Epithelial cell of prostate (primary cell): ENCODE measurements around the gene CCNT2.
"Not testable (repeated sequence)": the region's sequence is repeated elsewhere in the genome, so short reads cannot be mapped to it uniquely, and the experiment has no call there.

Experiments used
- DNase-seq: peaks from one replicate; pipeline ENCODE4 v3.0.0-alpha.2; 2011; ENCODE audit warnings: low read depth, low spot score
- H3K27ac ChIP-seq: fragments of 450-650 bp; 2 replicates; pipeline ENCODE4 v1.5.1; 2017; ENCODE audit warnings: mild to moderate bottlenecking

CCNT2 gene

DNA sequence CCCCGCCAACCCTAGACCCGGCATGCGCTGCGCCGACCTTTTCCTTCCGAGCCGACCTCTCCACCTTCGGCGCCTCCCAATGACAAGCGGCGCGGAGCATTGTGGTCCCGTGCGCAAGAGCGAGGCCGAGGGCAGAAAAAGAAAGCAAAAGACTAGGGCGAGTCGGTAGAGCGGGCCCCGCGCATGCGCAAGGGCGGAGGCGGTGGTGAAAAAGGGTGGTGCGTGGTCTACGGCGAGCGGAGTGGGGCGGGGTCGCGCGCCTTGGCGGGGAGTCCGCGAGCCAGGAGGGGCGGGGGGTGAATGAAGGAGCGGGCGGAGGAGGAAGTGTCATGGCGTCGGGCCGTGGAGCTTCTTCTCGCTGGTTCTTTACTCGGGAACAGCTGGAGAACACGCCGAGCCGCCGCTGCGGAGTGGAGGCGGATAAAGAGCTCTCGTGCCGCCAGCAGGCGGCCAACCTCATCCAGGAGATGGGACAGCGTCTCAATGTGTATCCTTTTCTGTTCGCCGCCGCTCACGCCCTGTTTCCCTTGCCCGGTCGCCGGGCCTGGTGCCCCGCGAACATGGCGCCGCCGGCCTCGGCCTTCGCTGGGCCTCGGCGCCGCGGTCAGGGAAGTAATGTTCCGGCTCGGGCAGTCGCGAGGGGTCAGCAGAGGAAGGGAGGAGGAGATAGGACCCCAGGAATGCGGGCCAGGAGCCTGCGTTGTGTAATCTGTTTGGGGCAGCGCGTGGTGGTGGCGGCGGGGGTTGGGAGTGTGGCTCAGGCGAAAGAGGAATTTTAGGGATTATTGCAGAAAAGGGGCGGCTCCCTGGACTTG lies at the start of gene CCNT2:
Gene CCNT2 (plus strand): TSS at position 297 of the 815 bp plus-strand sequence. CDS start 33 bp downstream, at position 330.
- peak; percentile 94 for DNase-seq
- peak within 1 kb of the TSS; percentile 97 for H3K27ac ChIP-seq

DNA sequence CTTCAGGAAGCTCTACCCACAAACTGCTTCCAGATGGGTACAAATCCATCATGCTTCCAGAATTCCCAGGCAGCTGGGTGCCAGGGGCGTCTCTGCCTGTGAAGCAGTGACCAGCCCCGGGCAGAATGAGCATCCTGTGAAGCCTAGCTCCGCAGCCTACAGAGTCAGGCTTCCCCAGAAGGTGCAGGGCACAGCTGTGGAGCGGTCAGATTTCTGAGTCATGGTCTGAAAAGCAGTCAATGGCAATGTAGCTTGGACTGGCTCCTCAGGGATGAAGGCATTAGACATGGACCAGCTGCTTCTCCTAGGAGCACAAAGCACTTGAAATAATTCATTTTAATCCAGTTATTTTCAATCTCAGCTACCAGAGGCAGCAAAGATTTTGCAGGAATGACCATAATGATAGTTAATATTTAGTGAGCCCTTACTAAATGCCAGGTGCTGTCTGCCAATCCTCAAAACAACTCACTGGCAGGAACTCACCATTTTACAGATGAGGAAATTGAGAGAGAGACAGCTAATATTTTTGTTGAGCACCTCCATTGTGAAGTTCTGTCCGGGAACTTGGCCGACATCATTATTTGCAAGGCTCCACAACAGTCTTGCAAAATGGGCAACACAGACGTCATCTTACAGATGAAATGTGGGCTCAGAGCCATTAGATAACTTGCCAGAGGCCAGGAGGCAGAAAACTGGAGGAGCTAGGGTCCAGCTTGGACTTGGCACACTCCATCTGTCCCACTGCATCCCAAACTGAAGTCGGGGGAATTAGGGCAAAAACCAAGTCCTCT lies 48.5 kb upstream of the CCNT2 start:
- DNase-seq: no peak
- H3K27ac ChIP-seq: no peak overlapping the region

DNA sequence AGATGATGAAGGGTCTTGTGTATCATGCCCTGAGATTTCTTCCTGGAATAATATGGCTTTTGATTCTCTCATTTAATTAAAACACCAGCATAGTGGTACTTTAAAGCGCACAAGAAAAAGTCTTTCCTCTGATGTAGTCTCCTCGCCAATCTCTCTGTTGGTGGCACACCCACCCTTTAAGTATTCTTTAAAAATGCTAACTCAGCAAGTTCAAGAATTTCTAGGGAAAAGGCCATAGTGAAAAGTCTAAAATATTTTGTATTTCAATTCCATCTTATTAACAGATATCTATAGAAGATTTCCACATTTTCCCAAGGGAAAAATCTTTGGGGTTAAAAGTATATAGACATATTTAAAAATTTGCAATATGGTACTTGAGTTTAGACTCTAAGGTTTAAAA lies 45.5 kb upstream of the CCNT2 start:
- DNase-seq: no peak
- no peak overlapping the region for H3K27ac ChIP-seq

DNA sequence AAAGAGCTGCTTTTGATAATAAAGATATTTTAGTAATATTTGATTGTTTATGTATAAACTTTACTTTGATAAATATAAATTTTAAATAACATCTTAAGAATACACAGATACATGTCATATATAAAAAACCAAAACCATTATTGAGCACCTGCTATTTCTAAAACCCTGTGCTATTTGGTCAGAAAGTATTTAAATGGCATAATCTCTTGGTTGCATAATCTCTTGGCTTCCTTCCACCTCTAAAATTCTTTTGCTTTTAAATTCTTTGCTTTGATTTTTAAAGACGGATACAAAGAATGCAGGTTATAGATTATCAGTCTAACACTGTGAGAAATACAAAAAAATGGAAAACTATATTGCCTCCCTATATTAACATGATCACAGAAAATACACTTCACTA lies 43.3 kb upstream of the CCNT2 start:
- no peak for DNase-seq
- no peak overlapping the region for H3K27ac ChIP-seq

DNA sequence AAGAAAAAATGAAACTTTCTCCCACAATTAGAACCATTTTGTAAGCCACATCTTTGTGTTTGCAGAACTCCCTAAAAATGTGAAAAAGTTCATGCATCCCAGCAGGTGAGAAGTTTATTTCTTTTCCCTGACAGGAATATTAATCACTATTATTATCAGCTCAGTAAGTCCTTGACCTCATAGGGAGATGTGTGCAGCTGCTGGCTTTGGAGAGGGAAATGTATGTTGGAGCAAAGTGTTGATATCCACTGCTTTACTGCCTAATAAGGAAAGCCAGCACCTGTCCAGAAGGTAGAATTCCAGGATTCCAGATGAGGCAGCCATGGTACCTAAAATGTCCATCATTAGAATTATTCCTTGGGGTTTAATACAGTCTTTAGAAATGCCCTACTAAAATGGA lies 35.8 kb upstream of the CCNT2 start:
- DNase-seq: no peak
- no peak overlapping the region for H3K27ac ChIP-seq

DNA sequence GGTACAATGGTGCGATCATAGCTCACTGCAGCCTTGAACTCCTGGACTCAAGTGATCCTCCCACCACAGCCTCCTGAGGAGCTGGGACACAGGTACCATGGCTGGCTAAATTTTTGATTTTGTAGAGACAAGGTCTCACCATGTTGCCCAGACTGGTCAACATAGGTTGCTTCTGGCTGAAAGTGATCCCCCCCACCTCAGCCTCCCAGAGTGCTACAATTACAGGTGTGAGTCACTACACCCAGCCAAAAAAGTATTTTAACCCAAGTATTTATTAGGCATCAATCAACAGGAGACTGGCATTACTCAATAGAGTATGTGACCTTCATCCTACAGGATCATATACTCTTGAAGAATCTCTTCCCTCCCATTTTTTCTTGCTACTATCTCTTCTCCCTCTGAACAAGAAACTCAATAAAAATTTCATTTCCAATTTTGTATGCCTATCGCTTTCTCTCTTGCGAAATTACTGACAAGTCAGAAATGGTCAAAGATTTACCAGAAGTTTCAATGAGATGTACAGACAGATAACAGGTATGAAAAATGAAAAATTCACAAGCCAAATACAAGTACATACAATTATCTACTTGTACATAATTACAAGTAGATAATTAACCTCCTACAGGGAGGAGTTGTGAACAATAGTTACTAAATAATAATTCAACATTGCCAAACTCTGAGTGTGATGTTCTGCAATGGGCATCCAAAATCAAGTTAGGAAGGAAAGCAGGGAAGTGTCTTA lies 34.9 kb upstream of the CCNT2 start:
- DNase-seq: no peak

DNA sequence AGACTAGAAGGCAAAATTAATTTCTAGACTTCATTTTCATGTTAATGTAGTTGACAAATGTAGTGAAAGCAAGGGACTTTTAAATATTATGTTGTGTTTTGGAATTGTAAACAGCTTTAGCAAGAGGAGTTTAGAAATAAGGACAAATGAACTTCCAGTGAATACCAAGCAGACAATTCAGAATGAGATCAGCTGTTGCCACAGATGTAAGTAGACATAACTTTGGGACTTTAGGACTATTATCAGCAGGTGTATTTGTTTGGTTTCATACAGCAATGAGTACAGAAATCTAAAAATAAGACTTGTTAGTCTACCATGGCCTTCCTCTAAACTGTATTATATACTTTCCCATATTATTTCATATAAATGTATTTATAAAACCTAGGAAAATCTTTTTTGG lies 34.2 kb upstream of the CCNT2 start:
- H3K27ac ChIP-seq: no peak overlapping the region
- DNase-seq: no peak

More for the DNA sequence above, 34.9 kb upstream of the CCNT2 start:
- no peak overlapping the region for H3K27ac ChIP-seq

DNA sequence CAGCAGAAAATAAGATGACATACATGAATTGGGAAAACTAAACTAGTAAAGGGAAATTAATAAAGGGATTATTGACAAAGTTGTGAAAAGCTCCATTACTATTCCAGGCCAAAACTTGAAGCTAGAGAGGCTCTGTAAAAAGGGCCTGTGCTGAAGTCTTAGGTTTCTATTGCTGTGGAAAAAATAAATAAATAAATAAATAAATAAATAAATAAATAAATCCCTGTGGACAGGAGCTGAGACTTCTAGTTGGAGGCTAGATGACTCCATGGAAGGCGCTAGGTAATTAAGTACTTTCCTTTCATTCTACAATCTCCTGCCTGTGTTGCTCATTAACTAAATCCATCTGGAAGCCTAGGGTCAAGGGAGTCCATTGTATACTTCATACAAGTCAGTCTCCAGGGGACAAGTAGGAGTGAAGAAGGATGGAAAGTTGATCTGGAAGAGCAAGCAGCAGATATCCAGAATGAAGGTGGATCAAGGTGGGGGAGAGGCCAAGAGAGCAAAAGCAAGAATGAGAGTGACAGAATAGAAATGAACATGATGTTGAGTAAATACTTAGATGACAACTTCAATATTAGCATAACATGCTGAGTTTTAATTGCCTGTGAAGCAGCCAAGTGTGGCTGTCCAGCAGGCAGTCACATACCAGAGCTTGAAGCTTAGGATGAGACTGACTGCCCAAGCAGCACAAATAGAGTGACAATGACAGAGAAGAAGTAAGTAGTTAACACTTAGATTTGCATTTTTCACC lies 26.2 kb upstream of the CCNT2 start:
- no peak for DNase-seq
- H3K27ac ChIP-seq: no peak overlapping the region

DNA sequence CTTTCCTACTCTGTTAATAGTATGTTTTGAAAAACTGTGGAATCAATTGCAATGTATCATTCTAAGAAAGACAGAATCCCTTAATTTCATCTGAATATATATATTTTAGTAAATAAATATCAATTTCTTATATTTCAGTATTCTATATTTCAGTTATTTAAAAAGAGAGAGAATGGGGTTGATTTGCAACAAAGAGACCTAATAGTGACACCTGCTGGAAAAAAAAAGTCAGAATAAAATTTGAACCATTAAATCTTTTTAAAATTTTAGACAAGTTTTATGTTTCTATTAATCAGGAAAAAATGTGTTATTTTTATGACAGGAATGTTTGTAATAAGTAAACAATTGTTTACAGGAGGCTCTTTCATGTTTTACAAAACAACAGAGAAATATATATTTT lies 20.7 kb upstream of the CCNT2 start:
- H3K27ac ChIP-seq: no peak overlapping the region
- DNase-seq: no peak

DNA sequence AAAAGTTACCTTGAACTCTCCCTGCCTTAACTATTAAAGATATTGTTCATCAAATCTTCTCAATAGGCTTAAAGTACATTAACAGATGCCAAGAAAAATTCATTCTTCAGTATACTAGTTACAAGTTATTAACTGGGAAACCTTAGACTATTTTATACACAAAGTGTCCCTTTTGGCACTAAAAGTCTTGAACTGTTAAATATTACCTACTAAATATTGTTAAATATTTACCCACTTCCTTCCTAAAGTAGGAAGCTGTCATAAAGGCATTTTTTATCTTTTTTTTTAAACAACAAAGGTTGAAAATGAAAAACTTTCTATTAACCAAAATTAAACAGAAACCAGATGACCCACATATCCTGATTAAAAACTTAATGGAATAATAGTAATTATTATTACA lies 19.4 kb upstream of the CCNT2 start:
- H3K27ac ChIP-seq: no peak overlapping the region
- no peak for DNase-seq

DNA sequence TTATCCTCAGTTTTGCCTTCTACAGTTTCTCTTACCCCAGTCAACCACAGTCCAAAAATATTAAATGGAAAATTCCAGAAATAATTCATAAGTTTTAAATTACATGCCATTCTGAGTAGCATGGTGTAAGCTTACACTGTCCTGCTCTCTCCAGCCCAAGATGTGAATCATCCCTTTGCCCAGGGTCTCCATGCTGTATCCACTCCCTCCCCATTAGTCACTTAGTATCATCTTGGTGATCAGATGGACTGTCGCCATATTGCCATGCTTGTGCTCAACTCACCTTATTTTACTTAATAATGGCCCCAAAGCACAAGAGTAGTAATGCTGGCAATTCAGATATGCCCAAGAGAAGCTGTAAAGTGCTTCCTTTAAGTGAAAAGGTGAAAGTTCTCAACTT lies 18.5 kb upstream of the CCNT2 start:
- no peak overlapping the region for H3K27ac ChIP-seq
- DNase-seq: no peak

DNA sequence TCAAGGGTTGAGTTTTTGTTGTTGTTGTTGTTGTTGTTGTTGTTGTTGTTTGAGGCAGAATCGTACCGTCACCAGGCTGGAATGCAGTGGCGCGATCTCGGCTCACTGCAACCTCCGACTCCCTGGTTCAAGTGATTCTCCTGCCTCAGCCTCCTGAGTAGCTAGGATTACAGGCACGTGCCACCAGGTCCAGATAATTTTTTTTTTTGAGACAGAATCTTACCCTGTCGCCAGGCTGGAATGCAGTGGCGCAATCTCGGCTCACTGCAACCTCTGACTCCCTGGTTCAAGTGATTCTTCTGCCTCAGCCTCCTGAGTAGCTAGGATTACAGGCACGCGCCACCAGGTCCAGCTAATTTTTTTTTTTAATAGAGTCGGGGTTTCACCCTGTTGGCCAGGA lies 14.9 kb upstream of the CCNT2 start:
- H3K27ac ChIP-seq, DNase-seq: not testable (repeated sequence)

DNA sequence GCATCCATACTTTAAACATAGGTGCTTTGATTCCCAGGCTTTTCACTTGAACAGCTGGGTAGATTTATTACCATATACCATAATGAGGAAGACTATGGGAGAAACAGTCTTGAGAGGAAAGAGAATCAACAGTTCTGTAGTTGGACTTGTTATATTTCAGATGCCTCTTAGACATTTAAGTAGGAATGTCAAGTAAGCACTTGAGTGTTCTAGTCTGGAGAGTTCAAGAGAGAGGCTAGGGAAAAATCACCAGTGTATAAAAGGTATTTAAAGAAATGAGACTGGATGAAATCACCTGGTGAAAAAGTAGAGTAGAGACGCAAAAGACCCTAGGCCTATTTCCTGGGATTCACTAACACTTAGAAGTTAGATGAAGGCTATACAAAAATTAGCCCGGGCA lies 13.5 kb upstream of the CCNT2 start:
- H3K27ac ChIP-seq: no peak overlapping the region

DNA sequence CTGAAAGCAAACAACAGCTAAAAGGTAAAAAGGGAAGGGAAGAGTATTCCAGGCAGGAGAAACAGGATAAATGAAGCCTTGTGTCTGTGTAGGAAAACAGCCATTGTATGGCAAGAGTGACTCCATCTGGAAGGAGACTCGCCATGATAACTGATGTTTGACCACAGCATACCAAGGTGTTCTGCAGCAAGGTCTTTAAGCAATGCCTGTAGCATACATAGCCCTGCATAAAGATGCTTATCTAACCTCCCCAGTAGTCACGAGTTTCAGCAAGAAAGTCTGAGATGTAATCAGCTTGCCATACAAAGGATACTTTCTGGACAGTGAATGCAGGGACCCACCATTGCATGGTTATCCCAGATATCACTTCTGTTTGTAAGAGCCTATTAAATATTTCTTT lies 11.9 kb upstream of the CCNT2 start:
- no peak overlapping the region for H3K27ac ChIP-seq
- DNase-seq: no peak

More for the DNA sequence above, 13.5 kb upstream of the CCNT2 start:
- DNase-seq: no peak

DNA sequence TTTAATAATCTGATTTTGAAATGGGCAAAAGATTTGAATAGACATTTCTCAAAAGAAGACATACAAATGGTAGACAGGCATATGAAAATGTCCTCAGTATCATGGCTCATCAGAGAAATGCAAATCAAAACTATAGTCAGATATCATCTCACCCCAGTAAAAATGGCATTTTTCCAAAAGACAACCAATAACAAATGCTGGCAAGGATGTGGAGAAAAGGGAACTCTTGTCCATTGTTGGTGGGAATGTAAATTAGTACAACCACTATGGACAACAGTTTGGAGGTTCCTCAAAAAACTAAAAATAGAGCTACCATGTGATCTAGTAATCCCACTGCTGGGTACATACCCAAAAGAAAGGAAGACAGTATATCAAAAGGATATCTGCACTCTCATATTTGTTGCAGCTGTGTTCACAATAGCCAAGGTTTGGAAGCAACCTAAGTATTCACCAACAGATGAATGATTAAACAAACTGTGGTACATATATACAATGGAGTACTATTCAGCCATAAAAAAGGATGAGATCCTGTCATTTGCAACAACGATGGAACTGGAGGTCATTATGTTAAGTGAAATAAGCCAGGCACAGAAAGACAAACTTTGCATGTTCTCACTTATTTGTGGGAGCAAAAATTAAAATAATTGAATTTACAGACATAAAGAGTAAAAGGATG lies 11.0 kb upstream of the CCNT2 start:
- not testable (repeated sequence) for DNase-seq, H3K27ac ChIP-seq

DNA sequence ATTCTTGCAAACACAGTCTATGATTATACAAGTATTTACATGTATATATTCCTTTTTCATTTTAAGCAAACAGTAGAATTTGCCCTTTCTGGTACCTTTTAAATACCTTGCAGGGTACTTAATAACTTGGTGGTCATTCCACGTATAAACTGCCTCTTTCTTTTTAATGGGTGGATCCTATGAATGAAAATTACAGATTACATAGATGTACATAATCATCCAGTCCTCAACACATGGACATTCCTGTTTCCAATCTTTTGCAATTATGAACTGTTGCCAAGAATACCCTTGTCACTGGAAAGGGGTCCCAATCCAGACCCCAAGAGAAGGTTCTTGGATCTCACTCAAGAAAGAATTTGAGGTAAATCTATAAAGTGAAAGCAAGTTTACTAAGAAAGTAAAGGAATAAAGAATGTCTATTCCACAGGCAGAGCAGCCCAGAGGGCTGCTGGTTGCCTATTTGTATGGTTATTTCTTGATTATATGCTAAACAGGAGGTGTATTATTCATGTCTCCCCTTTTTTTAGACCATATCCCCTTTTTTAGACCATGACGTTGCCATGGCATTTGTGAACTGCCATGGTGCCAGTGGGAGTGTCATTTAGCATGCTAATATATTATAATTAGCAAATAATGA lies 7.7 kb upstream of the CCNT2 start:
- DNase-seq: no peak
- no peak overlapping the region for H3K27ac ChIP-seq

DNA sequence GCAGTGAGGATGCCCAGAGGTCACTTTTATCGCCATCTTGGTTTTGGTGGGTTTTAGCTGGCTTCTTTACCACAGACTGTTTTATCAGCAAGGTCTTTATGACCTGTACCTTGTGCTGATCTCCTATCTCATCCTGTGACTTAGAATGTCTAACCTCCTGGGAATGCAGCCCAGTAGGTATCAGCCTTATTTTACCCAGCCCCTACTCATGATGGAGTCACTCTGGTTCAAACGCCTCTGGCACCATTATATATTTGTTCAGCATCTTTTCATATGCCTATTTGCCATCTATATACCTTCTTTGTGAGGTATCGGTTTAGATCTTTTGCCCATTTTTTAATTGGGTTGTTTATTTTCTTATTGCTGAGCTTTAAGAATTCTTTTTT lies 7.2 kb upstream of the CCNT2 start:
- no peak for DNase-seq

DNA sequence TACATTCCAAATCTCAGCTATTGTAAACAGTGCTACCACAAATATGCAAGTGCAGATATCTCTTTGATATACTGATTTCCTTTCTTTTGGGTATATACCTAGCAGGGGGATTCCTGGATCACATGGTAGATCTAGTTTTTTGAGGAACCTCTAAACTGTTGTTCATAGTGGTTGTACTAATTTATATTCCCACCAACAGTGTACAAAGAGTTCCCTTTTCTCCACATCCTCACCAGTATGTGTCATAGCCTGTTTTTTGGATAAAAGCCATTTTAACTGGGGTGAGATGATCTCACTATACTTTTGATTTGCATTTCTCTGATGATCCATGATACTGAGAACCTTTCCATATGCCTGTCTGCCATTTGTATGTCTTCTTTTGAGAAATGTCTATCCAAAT lies 6.3 kb upstream of the CCNT2 start:
- H3K27ac ChIP-seq: peak overlapping the region; percentile 33
- peak; percentile 26 for DNase-seq

More for the DNA sequence above, 7.2 kb upstream of the CCNT2 start:
- peak overlapping the region; percentile 33 for H3K27ac ChIP-seq

DNA sequence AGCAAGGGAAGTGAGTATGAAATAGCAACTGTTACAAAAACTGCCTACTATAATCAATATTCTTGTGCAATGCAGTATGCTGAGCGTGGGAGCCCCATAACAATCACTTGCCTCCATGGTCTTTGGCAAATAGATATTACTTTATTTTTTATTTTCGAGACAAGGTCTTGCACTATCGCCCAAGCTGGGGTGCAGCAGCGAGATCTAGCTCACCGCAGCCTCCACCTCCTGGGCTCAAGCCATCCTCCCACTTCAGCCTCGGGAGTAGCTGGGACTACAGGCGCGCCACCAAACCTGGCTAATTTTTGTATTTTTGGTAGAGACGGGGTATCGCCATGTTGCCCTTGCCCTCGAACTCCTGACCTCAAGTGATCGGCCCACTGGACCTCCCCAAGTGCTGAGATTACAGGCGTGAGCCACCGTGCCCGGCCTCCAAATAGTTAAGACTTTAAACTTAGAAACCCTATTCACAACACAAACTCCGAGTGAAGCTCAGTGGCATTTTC lies 1.2 kb upstream of the CCNT2 start:
- DNase-seq: no peak
- H3K27ac ChIP-seq: peak overlapping the region; percentile 97
